HG02623 (cell line): ENCODE results near the gene KLHL41.
A peak's percentile ranks its signal among the peaks of the same experiment; 100 is the strongest.
"Not testable (repeated sequence)": the region's sequence is repeated elsewhere in the genome, so short reads cannot be mapped to it uniquely, and the experiment has no call there.

ENCODE experiments used
- ATAC-seq: cut with Tn5 transposase; IDR thresholded peaks from one replicate; pipeline ENCODE4 v1.9.1; 2021; ENCODE audit warnings: moderate library complexity; ENCODE audit not compliant: unreplicated experiment

KLHL41 gene

DNA sequence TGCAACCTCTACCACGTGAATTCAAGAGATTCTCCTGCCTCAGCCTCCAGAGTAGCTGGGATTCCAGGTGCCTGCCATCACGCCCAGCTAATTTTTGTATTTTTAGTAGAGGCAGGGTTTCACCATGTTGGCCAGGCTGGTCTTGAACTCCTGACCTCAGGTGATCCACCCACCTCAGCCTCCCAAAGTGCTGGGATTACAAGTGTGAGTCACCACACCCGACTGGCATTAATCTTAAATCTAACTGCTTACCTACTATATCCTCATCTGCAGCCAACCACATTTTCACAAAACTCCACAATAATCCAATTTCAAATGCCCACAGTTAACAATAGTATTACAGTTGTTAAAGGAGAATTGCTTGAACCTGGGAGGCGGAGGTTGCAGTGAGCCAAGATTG lies 61.2 kb downstream of the KLHL41 start:
- ATAC-seq = not testable (repeated sequence)

DNA sequence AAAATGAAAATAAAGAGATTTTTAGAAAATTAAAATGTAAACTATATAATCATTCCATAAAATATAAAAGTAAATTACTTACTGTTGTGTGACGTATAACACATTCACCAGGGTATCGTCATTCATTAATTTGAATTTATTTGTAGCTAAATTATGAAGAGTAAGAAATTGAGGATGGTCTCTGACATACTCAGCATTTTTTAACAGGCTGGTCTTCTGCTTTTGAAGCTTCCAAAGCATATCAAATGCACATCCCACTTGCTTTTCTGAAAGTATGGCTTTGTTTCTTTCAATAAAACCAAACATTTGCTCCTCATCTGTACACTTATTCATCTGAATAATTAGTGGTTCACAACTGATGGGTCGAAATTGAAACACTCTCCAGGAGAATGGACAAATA lies 62.1 kb downstream of the KLHL41 start:
- ATAC-seq = no peak

DNA sequence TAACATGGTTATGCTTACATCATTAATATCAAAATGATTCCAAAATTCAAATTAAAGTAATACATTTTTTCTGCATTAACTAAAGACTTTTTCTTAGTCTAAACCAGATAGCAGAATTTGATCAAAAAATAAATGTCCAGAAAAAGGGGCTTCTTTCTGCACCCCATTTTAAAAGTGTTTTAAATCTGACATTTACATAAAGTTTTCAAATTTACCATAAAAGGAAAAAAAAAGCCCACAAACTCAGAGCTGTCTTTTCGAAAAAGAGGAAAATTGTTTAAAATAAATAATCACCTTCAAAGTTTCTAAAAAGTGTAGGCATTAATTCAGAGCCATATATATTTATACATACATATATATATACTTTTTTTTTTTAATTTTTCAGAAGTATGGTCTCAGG lies 62.7 kb downstream of the KLHL41 start:
- ATAC-seq = no peak

DNA sequence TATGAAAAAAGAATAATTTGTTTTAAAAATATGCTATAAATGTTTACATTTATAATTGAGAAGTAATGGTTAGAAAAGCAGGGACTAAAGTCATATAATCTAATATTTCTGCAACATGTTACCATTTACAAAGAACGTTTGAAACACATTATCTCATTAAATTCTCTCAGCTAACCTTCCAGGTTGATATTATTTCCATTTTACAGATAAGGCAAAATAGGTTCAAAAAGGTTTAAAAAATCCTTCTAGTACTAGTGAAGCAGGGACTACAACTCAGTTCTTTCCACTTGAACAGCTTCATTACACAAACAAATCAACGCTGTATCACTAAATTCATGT lies 63.3 kb downstream of the KLHL41 start:
- no peak for ATAC-seq

DNA sequence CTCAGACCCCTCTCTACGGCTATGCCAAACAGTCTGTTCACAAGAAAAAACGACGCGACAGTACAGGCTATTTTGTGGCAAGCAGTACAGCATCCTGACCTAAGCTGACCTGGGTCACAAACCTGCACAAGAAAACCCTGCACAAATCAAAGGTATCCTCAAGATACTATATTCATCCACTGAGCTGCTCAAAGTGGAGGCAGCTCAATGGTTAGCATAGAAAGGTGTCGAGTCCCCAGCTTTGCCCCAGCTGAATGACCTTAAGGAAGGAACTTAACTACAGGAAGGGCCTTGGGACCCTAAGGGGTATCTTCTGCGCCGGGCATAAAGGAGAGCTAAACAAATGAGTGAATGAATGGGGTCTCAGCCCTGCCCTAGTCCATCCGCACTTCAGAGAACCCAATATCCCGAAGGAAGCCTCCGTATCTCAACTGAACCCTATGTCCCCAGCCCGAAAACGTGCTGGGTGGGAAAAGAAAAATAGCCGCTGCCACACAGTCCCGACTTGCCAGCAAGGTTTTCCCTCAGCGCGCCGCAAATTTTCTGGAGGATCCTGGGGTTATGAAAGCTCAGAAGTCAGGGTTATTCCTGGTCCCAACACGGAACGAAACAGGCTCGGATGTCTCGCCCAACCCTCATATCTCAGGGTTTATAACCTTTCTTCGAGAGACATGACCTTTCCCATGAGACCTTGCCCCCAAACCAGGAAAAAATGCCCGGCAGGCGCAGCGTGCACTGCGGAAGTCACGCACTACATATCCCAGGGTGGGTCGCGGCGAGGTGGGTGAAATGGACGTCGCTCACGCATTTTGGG lies 63.9 kb downstream of the KLHL41 start, which contains the start of gene FASTKD1:
FASTKD1 (minus strand) TSS at position 706 of the 814 bp plus-strand sequence. CDS start 1,836 bp downstream, outside the sequence.
- peak; percentile 98 for ATAC-seq

DNA sequence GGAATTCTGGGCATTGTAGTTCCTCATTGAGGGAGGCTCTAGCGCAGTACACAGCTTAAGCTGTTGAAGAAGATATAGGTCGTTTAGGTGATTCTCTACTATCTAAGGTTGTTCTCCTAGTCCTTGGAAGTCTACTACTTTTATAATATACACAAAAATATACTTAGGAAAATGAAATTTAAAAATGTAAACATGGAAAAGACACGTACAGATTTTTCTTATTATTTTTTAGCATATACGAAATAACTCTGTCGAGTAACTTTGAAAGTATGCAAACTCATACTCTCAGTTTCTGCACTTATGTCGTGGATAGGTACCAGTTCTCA lies 64.4 kb downstream of the KLHL41 start:
- ATAC-seq = no peak

DNA sequence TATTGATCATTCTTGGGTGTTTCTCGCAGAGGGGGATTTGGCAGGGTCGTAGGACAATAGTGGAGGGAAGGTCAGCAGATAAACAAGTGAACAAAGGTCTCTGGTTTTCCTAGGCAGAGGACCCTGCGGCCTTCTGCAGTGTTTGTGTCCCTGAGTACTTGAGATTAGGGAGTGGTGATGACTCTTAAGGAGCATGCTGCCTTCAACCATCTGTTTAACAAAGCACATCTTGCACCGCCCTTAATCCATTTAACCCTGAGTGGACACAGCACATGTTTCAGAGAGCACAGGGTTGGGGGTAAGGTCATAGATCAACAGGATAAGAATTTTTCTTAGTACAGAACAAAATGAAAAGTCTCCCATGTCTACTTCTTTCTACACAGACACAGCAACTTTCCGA lies 65.0 kb downstream of the KLHL41 start:
- not testable (repeated sequence) for ATAC-seq

DNA sequence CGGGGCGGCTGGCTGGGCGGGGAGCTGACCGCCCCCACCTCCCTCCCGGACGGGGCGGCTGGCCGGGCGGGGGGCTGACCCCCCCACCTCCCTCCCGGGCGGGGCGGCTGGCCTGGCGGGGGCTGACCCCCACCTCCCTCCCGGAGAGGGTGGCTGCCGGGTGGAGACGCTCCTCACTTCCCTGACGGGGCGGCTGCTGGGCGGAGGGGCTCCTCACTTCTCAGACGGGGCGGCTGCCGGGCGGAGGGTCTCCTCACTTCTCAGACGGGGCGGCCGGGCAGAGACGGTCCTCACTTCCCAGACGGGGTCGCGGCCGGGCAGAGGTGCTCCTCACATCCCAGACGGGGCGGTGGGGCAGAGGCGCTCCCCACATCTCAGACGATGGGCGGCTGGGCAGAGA lies 65.8 kb downstream of the KLHL41 start:
- not testable (repeated sequence) for ATAC-seq
